WERI-Rb-1 (cell line): ENCODE results near the gene STAT4.

Source experiments
- DNase-seq: peaks from one replicate; pipeline ENCODE4 v3.0.0-alpha.2; 2020
- H3K27ac ChIP-seq: fragments of 250-450 bp; sonication (Bioruptor Pico); 2 replicates; pipeline ENCODE4 v1.5.1; 2020; ENCODE audit warnings: mild to moderate bottlenecking, moderate library complexity
- H3K27me3 ChIP-seq: fragments of 250-450 bp; sonication (Bioruptor Pico); 2 replicates; pipeline ENCODE4 v1.5.1; 2021; ENCODE audit warnings: mild to moderate bottlenecking, low read depth, moderate library complexity; ENCODE audit not compliant: insufficient read depth, severe bottlenecking
- H3K36me3 ChIP-seq: fragments of 250-450 bp; sonication (Bioruptor Pico); 2 replicates; pipeline ENCODE4 v1.5.1; 2020; ENCODE audit warnings: mild to moderate bottlenecking, moderate library complexity
- H3K4me3 ChIP-seq: 2 replicates; pipeline ENCODE4 v1.5.1; 2011; ENCODE audit warnings: low read depth, mild to moderate bottlenecking, control low read depth, low read length
- H3K9me3 ChIP-seq: fragments of 250-450 bp; sonication (Bioruptor Pico); 2 replicates; pipeline ENCODE4 v1.5.1; 2021; ENCODE audit warnings: mild to moderate bottlenecking, moderate library complexity; ENCODE audit not compliant: severe bottlenecking
- TF ChIP-seq, protein P1 (sequence below): IDR thresholded peaks from 2 replicates; pipeline ENCODE4 v1.5.1; 2011; ENCODE audit warnings: low read depth, mild to moderate bottlenecking, control low read depth, inconsistent platforms, low read length

The STAT4 gene

DNA sequence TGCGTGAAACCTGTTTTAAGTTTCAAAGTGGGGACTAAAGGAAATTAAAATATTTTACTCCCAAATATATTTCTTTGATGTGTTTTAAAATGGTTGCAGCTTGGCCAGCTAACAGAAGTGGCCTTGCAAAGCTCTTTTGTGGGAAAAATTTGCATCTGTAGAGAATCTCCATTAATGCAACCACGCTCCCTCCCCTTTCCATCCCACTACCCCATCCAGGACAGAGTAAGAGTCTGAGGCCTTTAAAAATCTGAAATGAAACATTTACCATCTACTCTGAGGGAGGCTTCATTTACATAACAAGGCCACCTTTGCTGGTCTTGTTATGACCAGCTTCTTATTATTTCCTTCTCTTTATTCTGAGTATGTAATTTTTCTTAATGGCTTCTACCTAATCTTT, 63.5 kb downstream of the STAT4 start:
- no peak overlapping the region for H3K27ac ChIP-seq
- H3K9me3 ChIP-seq, result no peaks in the 10 kb centered on the region
- no peaks in the 10 kb centered on the region for H3K36me3 ChIP-seq
- DNase-seq, result no peak
- no peak overlapping the region for H3K4me3 ChIP-seq
- TF ChIP-seq, protein P1, sequence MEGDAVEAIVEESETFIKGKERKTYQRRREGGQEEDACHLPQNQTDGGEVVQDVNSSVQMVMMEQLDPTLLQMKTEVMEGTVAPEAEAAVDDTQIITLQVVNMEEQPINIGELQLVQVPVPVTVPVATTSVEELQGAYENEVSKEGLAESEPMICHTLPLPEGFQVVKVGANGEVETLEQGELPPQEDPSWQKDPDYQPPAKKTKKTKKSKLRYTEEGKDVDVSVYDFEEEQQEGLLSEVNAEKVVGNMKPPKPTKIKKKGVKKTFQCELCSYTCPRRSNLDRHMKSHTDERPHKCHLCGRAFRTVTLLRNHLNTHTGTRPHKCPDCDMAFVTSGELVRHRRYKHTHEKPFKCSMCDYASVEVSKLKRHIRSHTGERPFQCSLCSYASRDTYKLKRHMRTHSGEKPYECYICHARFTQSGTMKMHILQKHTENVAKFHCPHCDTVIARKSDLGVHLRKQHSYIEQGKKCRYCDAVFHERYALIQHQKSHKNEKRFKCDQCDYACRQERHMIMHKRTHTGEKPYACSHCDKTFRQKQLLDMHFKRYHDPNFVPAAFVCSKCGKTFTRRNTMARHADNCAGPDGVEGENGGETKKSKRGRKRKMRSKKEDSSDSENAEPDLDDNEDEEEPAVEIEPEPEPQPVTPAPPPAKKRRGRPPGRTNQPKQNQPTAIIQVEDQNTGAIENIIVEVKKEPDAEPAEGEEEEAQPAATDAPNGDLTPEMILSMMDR, result no peak
- no peaks in the 10 kb centered on the region for H3K27me3 ChIP-seq

DNA sequence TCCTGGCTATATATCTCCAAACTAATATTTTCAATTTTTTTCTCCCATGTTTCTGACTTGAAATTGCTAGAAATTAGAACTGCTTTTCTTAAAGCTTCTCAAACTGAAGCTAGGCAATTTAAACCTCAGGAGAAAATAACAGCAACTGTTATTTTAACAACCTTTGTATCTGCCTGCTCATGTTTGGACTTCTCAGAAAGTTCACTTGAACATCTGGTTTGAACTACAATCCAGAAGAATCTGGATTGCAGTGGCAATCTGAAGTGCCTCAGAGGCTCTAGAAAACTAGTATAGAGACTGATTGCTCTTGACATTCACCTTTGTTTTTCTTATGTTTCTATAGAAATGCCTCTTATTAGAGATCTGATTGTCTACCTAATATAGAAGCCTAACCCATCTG, 64.1 kb downstream of the STAT4 start:
- TF ChIP-seq, protein P1, result no peak
- Histone ChIP-seq H3K4me3 (no peak overlapping the region), H3K27ac (no peak overlapping the region), H3K27me3 (no peaks in the 10 kb centered on the region), H3K36me3 (no peaks in the 10 kb centered on the region), H3K9me3 (no peaks in the 10 kb centered on the region)
- no peak for DNase-seq

DNA sequence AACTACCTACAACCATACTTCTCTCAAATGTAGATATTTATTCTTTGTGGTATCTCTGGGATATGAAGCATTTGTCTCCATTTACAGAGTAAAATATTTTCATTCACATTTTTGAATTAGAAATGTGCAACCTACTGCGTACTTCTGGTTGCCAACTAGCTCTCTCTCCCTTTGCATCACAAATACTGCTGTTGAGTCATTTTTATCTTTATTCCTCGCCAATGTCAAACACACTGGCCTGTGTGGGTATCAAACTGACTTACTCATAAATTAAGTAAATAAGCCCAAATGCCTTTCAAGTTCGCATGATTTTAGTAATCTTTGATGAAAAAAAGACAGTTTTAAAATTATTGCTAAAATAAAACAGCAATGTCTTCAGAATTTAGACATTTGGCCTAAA, 67.3 kb downstream of the STAT4 start:
- H3K9me3 ChIP-seq, result no peaks in the 10 kb centered on the region
- no peaks in the 10 kb centered on the region for H3K36me3 ChIP-seq
- H3K4me3 ChIP-seq, result no peak overlapping the region
- TF ChIP-seq, protein P1, result no peak
- no peak overlapping the region for H3K27ac ChIP-seq
- no peak for DNase-seq
- H3K27me3 ChIP-seq, result no peaks in the 10 kb centered on the region

DNA sequence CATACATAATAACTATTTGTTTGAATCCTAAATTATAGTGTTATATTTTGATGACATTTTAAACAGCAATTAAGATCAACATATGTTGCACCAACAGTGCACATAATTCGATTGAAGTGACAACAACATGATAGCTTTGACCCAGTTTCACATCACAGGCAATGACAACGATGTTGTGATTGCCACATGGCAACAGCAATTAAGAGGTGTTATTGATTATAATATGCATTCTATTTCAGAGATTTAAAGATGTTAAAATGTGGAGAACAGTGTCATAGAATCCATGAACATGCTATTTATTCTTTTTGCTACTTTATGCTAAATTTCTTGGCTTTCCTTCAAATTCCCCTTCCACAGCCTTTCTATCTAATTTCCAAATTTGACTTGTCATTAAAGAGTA, 68.5 kb downstream of the STAT4 start:
- TF ChIP-seq, protein P1, result no peak

DNA sequence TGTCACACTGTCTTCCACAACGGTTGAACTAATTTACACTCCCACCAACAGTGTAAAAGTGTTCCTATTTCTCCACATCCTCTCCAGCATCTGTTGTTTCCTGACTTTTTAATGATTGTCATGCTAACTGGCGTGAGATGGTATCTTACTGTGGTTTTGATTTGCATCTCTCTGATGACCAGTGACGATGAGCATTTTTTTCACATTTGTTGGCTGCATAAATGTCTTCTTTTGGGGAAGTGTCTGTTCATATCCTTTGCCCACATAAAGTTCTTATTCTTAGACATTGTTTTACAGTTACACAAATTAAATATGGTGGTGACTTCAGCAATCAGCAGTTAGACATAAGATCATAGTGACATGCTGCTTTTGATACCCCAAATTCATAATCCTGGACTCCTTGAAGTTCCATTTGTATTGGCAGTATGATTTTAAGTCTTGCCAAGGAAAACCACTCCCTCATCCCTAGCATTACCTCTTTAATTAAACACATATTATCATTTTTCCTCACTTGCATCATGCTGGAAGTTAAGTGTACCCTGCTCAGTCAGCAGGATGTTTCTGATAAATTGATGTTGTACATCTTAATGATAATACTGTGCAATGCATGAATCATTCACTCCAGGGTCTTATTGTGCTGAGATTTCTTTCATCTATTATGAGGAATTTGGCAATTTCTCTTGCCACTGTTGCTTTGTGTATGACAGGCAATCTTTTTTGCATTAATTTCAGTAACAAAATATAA, 69.2 kb downstream of the STAT4 start:
- no peak for DNase-seq
- TF ChIP-seq, protein P1, result no peak
- Histone ChIP-seq H3K9me3 (no peaks in the 10 kb centered on the region), H3K4me3 (no peak overlapping the region), H3K27ac (no peak overlapping the region), H3K27me3 (no peaks in the 10 kb centered on the region), H3K36me3 (no peaks in the 10 kb centered on the region)

More for the DNA sequence above, 68.5 kb downstream of the STAT4 start:
- DNase-seq, result no peak
- H3K9me3 ChIP-seq, result no peaks in the 10 kb centered on the region
- no peak overlapping the region for H3K4me3 ChIP-seq
- no peaks in the 10 kb centered on the region for H3K36me3 ChIP-seq
- no peak overlapping the region for H3K27ac ChIP-seq
- no peaks in the 10 kb centered on the region for H3K27me3 ChIP-seq

DNA sequence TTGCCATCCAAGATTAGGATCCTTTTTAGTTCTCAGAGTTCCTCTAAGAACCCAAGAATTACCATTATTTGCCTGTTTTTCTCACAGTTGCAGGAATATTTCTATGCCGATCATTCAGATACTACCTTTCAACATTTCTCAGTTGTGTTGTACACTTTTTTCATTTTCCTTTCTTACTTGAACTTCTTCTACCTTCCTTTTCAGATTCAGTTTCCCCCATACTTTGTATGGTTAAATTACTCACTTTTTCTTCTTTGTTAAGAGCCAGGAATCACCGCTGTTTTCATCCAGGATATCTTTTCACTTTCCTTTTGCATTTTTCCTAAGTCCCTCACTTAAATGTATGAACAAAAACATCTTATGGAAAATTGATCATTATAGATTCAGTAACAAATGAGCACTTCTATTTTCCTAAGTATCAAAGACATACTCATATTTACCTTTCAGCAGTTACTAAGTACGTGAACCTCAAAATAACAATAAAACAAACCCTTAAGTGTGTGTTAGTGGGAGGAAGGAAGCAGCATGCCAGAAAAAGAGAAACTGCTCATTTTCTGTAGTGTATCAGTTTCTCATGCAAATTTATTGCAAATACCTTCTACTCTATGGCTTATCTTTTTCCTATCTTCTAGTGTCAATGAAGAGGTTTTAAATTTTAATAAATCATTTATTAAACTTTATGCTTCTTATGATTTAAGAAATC, 72.5 kb downstream of the STAT4 start:
- Histone ChIP-seq H3K4me3 (no peak overlapping the region), H3K27me3 (no peaks in the 10 kb centered on the region)
- no peak for DNase-seq

More for the DNA sequence above, 72.5 kb downstream of the STAT4 start:
- no peaks in the 10 kb centered on the region for H3K36me3 ChIP-seq
- TF ChIP-seq, protein P1, result no peak
- H3K9me3 ChIP-seq, result no peaks in the 10 kb centered on the region
- H3K27ac ChIP-seq, result no peak overlapping the region
